ENCODE data around the gene AP2B1. TPM values are rescaled to one million over a fixed set of nuclear protein-coding genes. Genes with fewer than 3 reads are reported as not detected.

AP2B1 gene
- polyA plus RNA-seq, 1 of the 3 experiments (the other 2 are of a cell fraction) = 97.8 TPM

DNA sequence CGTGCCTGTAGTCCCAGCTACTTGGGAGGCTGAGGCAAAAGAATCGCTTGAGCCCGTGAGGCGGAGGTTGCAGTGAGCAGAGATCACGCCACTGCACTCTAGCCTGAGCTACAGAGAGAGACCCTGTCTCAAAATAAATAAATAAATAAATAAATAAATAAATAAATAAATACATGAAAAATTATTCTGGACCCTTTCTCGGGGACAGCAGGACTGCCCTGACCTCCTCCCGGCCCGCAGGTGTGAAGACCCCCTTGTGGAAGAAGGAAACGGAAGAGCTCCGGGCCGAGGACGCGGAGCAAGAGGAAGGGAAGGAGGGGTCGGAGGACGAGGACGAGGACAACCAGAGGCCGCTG, 176.6 kb downstream of the AP2B1 start:
- H3K9me3 ChIP-seq = no peaks in the 10 kb centered on the region
- peak overlapping the region in 1 of 2 experiments; percentile 56; a peak in 1 of 4 replicates for H3K27ac ChIP-seq (ENCODE audit: low read depth in 2 of 2, low read length in 1 of 2)
- H3K4me2 ChIP-seq = peak overlapping the region; percentile 93
- no peaks in the 10 kb centered on the region for H3K79me2 ChIP-seq (ENCODE audit: insufficient read depth)
- peaks cover 0 to 15% of the 10 kb centered on the region in 2 experiments; a peak in 1 of 4 replicates for H3K4me1 ChIP-seq (ENCODE audit: control insufficient read depth in 1 of 2, insufficient read depth in 2 of 2, low read depth in 1 of 2, low read length in 1 of 2)
- H3F3A ChIP-seq (replicated peaks; ENCODE audit: insufficient read depth) = no peaks in the 10 kb centered on the region
- CTCF ChIA-PET = interaction anchor here (0.6 to 31.2 kb wide), 53 partner anchors 12 to 1185 kb away, joined by 3 to 809 read pairs (median 6); partner anchors contain the start of genes AP2B1, GAS2L2, MMP28 and PEX12
- H3K27me3 ChIP-seq (ENCODE audit: insufficient read depth) = no peaks in the 10 kb centered on the region
- H3K4me3 ChIP-seq (ENCODE audit: low read depth in 2 of 2, low read length in 1 of 2) = peak overlapping the region; percentile 56
- no peak for DNase-seq
- no peaks in the 10 kb centered on the region for H3K9me2 ChIP-seq
- H2AFZ ChIP-seq (ENCODE audit: low read depth) = 0 out of 2 replicates have a peak overlapping the region, but pooled peaks have one; percentile 51
- WGBS (ENCODE audit: low lambda C conversion rate) = 33% methylated on average over 17 of the region's 17 CpGs
- H4K20me1 ChIP-seq (ENCODE audit: insufficient read depth) = no peaks in the 10 kb centered on the region
- TF ChIP-seq, protein P1, sequence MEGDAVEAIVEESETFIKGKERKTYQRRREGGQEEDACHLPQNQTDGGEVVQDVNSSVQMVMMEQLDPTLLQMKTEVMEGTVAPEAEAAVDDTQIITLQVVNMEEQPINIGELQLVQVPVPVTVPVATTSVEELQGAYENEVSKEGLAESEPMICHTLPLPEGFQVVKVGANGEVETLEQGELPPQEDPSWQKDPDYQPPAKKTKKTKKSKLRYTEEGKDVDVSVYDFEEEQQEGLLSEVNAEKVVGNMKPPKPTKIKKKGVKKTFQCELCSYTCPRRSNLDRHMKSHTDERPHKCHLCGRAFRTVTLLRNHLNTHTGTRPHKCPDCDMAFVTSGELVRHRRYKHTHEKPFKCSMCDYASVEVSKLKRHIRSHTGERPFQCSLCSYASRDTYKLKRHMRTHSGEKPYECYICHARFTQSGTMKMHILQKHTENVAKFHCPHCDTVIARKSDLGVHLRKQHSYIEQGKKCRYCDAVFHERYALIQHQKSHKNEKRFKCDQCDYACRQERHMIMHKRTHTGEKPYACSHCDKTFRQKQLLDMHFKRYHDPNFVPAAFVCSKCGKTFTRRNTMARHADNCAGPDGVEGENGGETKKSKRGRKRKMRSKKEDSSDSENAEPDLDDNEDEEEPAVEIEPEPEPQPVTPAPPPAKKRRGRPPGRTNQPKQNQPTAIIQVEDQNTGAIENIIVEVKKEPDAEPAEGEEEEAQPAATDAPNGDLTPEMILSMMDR (IDR thresholded peaks at IDR 0.05) = no peak
- no peak for TF ChIP-seq MEF2A (IDR thresholded peaks at IDR 0.05; ENCODE audit: borderline replicate concordance, low read depth)
- TF ChIP-seq ELF1 (IDR thresholded peaks at IDR 0.05) = no peak
- TF ChIP-seq, protein P2, sequence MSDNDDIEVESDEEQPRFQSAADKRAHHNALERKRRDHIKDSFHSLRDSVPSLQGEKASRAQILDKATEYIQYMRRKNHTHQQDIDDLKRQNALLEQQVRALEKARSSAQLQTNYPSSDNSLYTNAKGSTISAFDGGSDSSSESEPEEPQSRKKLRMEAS (IDR thresholded peaks at IDR 0.05; ENCODE audit: low read depth) = no peak
- TF ChIP-seq NFIC (IDR thresholded peaks at IDR 0.05; ENCODE audit: borderline replicate concordance) = no peak
- TF ChIP-seq GABPA (IDR thresholded peaks at IDR 0.05; ENCODE audit: low read depth) = no peak
- TF ChIP-seq SMC3 (IDR thresholded peaks at IDR 0.05; ENCODE audit: low read depth, low read length) = no peak
- TF ChIP-seq, protein P3, sequence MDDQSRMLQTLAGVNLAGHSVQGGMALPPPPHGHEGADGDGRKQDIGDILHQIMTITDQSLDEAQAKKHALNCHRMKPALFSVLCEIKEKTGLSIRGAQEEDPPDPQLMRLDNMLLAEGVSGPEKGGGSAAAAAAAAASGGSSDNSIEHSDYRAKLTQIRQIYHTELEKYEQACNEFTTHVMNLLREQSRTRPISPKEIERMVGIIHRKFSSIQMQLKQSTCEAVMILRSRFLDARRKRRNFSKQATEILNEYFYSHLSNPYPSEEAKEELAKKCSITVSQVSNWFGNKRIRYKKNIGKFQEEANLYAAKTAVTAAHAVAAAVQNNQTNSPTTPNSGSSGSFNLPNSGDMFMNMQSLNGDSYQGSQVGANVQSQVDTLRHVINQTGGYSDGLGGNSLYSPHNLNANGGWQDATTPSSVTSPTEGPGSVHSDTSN (IDR thresholded peaks at IDR 0.05) = no peak
- TF ChIP-seq TCF12 (IDR thresholded peaks at IDR 0.05) = no peak
- TF ChIP-seq, protein P4, sequence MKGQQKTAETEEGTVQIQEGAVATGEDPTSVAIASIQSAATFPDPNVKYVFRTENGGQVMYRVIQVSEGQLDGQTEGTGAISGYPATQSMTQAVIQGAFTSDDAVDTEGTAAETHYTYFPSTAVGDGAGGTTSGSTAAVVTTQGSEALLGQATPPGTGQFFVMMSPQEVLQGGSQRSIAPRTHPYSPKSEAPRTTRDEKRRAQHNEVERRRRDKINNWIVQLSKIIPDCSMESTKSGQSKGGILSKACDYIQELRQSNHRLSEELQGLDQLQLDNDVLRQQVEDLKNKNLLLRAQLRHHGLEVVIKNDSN (IDR thresholded peaks at IDR 0.05; ENCODE audit: borderline replicate concordance, low read depth) = no peak
- TF ChIP-seq, protein P5, sequence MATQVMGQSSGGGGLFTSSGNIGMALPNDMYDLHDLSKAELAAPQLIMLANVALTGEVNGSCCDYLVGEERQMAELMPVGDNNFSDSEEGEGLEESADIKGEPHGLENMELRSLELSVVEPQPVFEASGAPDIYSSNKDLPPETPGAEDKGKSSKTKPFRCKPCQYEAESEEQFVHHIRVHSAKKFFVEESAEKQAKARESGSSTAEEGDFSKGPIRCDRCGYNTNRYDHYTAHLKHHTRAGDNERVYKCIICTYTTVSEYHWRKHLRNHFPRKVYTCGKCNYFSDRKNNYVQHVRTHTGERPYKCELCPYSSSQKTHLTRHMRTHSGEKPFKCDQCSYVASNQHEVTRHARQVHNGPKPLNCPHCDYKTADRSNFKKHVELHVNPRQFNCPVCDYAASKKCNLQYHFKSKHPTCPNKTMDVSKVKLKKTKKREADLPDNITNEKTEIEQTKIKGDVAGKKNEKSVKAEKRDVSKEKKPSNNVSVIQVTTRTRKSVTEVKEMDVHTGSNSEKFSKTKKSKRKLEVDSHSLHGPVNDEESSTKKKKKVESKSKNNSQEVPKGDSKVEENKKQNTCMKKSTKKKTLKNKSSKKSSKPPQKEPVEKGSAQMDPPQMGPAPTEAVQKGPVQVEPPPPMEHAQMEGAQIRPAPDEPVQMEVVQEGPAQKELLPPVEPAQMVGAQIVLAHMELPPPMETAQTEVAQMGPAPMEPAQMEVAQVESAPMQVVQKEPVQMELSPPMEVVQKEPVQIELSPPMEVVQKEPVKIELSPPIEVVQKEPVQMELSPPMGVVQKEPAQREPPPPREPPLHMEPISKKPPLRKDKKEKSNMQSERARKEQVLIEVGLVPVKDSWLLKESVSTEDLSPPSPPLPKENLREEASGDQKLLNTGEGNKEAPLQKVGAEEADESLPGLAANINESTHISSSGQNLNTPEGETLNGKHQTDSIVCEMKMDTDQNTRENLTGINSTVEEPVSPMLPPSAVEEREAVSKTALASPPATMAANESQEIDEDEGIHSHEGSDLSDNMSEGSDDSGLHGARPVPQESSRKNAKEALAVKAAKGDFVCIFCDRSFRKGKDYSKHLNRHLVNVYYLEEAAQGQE (IDR thresholded peaks at IDR 0.05; ENCODE audit: low read depth, low read length) = no peak
- no peak for TF ChIP-seq RFX5 (IDR thresholded peaks at IDR 0.05; ENCODE audit: low read length)
- no peak for TF ChIP-seq TEAD4 (IDR thresholded peaks at IDR 0.05; ENCODE audit: borderline replicate concordance, insufficient read depth)
- TF ChIP-seq EZH2phosphoT487 (IDR thresholded peaks at IDR 0.05; ENCODE audit: borderline replicate concordance, low read depth) = no peak
- H3K36me3 ChIP-seq (replicated peaks in 1 of 2; ENCODE audit: control insufficient read depth in 1 of 2, insufficient read depth in 2 of 2, low read length in 1 of 2) = no peaks in the 10 kb centered on the region
- H3K9ac ChIP-seq = no peak overlapping the region
- POLR2A ChIA-PET = interaction anchor here (0.8 to 3.2 kb wide), 6 partner anchors 12 to 45 kb away, joined by 3 to 65 read pairs (median 4); partner anchors contain the start of gene TAF15
